NB4 (cell line): ENCODE data around the gene SCAND1.

ENCODE experiments used
- DNase-seq: peaks from one replicate; pipeline ENCODE4 v3.0.0; 2010; ENCODE audit warnings: low read depth
- H3K4me3 ChIP-seq: one replicate; pipeline ENCODE4 v1.5.1; 2011; ENCODE audit warnings: mild to moderate bottlenecking, low read depth, low read length, moderate library complexity
- MYC ChIP-seq: IDR thresholded peaks from 2 replicates; pipeline ENCODE4 v1.6.1; 2011; ENCODE audit warnings: low read depth, low read length
- POLR2A ChIP-seq: IDR thresholded peaks from 2 replicates; pipeline ENCODE4 v1.6.1; 2011; ENCODE audit warnings: mild to moderate bottlenecking; ENCODE audit not compliant: insufficient read length; ENCODE audit errors: extremely low read depth
- TF ChIP-seq, protein P1 (sequence below): IDR thresholded peaks from one replicate; pipeline ENCODE4 v1.5.1; 2012; ENCODE audit warnings: low read depth, low read length
- TF ChIP-seq, protein P2 (sequence below): IDR thresholded peaks from 2 replicates; pipeline ENCODE4 v1.6.1; 2011; ENCODE audit warnings: low read depth, low read length

Gene SCAND1

DNA sequence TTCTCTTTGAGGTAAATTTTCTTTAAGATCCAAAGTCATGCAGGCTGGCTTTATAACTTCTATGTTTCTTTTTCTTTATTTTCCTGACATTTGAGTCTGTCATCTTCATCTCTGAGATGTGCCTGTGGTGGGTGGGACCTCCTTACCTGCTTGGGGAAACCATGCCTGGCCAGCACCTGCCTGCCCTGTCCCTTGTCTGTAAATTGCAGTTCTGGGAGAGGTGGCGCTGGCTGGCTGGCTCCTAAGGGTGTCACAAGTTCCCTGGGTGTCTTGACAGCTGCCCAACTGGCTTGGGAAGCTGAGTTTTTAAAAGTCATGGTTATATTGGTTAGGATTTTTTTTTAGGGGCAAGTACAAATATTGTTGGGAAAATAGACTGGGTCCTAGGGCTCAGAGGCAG lies 36.3 kb downstream of the SCAND1 start:
- H3K4me3 ChIP-seq: no peak overlapping the region
- no peak for DNase-seq
- TF ChIP-seq MYC (no peak), POLR2A (no peak)
- TF ChIP-seq, protein P1, sequence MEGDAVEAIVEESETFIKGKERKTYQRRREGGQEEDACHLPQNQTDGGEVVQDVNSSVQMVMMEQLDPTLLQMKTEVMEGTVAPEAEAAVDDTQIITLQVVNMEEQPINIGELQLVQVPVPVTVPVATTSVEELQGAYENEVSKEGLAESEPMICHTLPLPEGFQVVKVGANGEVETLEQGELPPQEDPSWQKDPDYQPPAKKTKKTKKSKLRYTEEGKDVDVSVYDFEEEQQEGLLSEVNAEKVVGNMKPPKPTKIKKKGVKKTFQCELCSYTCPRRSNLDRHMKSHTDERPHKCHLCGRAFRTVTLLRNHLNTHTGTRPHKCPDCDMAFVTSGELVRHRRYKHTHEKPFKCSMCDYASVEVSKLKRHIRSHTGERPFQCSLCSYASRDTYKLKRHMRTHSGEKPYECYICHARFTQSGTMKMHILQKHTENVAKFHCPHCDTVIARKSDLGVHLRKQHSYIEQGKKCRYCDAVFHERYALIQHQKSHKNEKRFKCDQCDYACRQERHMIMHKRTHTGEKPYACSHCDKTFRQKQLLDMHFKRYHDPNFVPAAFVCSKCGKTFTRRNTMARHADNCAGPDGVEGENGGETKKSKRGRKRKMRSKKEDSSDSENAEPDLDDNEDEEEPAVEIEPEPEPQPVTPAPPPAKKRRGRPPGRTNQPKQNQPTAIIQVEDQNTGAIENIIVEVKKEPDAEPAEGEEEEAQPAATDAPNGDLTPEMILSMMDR: no peak
- TF ChIP-seq, protein P2, sequence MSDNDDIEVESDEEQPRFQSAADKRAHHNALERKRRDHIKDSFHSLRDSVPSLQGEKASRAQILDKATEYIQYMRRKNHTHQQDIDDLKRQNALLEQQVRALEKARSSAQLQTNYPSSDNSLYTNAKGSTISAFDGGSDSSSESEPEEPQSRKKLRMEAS: no peak

DNA sequence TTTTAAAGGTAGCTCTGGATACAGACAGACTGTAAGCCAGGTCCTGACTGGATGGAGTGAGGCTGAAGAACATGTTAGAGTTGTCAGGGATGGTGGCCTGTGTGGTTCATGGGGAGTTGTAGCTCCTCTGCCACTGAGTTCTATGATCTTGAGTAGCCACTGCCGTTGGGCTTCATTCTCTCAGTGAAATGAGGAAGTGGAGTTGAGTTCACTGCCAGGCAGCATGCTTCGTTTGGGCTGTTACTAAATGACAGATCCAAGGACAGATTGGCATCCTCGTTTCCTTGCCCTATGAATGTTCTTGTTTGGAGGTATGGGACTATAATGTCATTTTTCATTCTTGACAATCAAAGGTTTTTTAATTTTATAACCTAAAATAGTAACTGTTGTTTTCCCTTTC lies 37.2 kb downstream of the SCAND1 start:
- peak; percentile 68 for DNase-seq
- TF ChIP-seq, protein P1: no peak
- TF ChIP-seq MYC: peak; percentile 35; the same call in 1 of the 2 replicates
- TF ChIP-seq, protein P2: peak; percentile 69
- no peak overlapping the region for H3K4me3 ChIP-seq

DNA sequence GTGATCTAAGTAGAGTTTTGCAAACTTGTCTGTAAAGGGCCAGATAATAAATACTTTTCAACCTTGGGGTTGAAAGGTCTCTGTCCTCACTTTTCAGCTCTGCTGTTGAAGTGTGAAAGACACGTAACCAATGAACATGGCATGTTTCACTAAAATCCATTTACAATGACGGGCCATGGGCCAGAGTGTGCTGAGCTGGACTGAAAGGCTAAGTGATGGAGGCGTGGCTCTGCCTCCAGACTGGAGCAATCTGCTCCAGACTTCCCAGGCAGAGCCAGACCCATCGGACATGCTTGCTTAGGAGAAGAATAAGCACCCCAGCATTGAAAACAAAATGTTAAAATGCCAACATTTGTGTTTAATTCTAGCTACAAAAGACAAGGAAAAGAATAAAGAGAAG lies 41.4 kb downstream of the SCAND1 start:
- TF ChIP-seq MYC (no peak), POLR2A (no peak)
- TF ChIP-seq, protein P2: no peak
- TF ChIP-seq, protein P1: no peak
- H3K4me3 ChIP-seq: no peak overlapping the region
- no peak for DNase-seq

DNA sequence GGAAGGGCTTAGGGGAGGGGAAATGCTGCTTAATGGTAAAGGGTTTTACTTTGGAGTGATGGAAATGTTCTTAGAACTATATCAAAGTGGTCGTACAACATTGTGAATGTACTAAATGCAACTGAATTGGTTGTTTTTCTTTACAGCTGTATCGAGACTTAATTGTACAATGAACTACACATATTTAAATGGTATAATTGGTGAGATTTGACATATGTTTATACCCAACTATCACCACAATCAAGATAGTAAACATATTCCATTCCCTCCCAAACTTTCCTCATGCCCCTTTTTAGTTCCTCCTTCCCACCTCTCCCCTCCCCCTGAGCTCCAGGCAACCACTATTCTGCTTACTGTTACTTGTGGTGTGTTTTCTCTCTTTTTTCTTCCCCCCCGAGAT lies 44.0 kb downstream of the SCAND1 start:
- TF ChIP-seq, protein P2: no peak
- TF ChIP-seq POLR2A: no peak
- no peak for TF ChIP-seq MYC
- TF ChIP-seq, protein P1: no peak
- H3K4me3 ChIP-seq: no peak overlapping the region
- no peak for DNase-seq

DNA sequence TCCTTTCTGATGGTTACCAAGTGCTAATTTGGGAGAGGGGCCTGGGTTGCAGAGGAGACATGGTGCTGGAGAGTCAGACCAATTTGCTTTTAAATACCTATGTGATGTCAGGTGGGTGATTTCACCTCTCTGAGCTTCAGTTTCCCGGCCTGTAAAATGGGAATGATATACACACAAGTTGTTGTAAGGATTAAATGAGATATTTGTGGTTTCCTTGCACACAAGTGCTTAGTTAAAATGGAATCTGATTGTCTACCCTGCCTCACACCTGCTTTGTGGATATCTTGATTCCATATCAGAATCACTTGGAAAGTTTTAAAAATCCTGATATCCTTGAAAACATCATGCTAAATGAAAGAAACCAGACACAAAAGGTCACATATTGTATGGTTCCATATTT lies 44.5 kb downstream of the SCAND1 start:
- TF ChIP-seq, protein P1: no peak
- no peak for TF ChIP-seq MYC
- TF ChIP-seq, protein P2: no peak
- TF ChIP-seq POLR2A: no peak
- no peak for DNase-seq
- H3K4me3 ChIP-seq: no peak overlapping the region

DNA sequence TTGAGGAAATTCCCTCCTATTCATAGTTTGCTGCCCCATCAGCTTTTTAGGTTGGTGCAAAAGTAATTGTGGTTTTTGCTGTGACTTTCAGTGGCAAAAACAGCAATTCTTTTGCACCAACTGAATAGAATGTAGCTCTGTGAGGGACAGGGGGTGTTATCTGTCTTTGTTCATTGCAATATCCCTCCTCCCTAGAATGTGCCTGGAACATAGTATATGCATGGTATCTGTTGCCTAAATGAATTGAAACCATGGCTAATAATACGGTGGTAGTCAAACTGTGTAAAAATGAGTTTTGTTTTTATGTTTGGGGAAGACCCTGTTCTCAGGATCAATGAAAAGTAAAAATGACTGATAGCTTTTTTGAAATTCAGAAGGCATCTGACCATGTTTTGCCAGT lies 45.1 kb downstream of the SCAND1 start:
- H3K4me3 ChIP-seq: no peak overlapping the region
- TF ChIP-seq, protein P2: no peak
- no peak for TF ChIP-seq MYC
- DNase-seq: no peak
